Urothelium cell line (cell line): ENCODE data around the gene CCNK.
A peak's percentile ranks its signal among the peaks of the same experiment; 100 is the strongest.

Experiments
- DNase-seq: peaks from one replicate; pipeline ENCODE4 v3.0.0; 2011; ENCODE audit warnings: low spot score, mixed read lengths
- FAIRE-seq: peaks from 2 replicates; lab custom pipeline; 2011; peaks lifted over from hg19 to GRCh38; lab: Jason Lieb, UNC

CCNK gene

GRCh38 chr14:99480917-99481744, at the start of gene CCNK:
Gene CCNK (plus strand): TSS chr14:99481409. CDS start chr14:99492678, 11,269 bp downstream.
- FAIRE-seq (no peak), DNase-seq (peak; percentile 96)

DNA sequence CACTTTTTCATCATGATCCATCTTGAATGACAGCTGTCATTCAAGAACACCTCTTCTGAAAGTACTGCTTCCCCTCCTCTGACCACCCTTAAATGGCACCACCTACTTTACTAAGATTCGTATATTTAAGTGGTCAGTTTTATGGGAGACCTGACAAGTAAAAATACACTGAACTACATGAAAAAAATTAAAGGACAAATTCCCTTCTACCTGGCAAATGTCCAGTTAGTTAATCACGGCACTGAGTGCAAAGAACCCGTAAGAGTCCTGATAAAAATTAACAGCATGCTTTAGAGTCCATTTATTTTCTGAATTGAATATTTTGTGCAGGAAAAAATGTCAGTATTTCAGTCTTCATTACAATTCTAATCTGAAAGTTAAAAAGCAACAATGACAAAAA, 49.2 kb upstream of the CCNK start:
- FAIRE-seq (no peak), DNase-seq (no peak)

DNA sequence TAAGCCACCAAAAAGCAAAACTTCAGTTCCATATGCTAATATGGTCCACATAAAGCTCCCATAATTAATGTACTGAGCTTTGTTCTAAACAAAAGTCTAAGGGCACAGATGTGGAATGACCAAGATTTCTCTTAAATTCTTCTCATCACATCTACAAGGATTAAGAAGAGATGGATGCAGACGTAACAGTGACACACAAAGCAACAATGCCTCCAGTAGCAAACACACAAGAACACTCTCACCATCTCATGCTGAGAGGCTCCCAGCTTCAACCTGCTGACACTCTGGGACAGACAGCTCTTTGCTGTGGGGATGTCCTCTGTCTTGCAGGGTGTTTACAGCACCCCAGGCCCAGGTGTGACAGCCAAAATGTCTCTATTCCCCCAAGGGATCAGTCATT, 48.7 kb upstream of the CCNK start:
- FAIRE-seq (no peak), DNase-seq (no peak)

- DNase-seq (no peak), FAIRE-seq (no peak)
These were observed 45.9 kb upstream of the CCNK start for GRCh38 chr14:99435327-99435726.

- no peak for FAIRE-seq
- DNase-seq: no peak
These were observed 44.7 kb upstream of the CCNK start for GRCh38 chr14:99436247-99437180.

DNA sequence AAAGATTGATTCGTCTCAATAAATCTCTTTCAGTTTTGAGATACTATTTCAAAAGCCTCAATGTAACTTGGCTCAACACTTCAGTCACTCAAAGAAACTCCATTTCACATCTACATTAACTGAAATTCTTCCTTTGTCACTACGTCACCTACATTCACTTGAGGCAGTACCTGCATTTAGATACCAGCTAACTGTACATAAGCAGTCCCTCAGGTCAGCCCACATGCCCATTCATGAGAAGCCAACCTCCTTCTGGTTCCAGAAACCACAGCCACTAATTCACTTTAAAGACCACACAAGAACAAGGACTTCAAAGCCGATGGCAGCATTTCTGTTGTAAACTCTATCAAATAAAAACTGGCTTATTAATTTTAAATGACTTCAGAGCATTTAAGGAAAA, 43.5 kb upstream of the CCNK start:
- no peak for FAIRE-seq
- no peak for DNase-seq

- DNase-seq: no peak
These were observed 40.9 kb upstream of the CCNK start for GRCh38 chr14:99440278-99440677.

DNA sequence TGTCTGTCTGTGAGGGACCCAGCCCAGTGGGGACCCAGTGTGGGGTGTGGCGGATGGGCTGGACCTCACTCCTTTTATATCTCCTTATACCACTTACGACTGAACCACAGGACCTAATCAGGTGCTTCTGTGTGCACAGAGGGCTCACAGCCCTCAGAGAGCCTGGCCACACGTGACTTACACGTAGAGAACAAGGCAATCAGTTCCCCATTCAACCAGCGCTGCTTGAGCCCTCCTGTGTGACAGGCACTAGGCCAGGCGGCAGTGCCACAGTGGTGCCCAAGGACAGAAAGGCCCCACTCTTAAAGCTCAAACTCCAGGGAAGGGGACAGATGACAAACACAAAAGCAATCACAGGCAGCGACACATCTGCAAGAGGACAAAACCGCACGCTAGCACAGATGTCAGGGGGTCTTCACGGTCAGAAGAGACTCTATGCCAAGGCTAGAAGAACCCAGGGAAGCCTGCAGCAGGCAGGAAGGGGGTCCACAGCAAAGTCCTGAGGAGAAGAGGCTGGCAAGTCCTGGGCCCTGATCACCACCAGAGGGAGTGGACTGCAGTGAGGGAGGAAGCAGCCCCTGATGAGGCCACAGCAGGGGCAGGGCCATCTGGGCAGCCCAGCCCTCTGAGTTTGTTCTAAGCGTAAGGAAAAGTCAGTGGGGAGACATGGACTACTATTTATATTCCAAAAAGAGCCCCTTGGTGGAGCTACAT, 39.9 kb upstream of the CCNK start:
- FAIRE-seq (no peak), DNase-seq (no peak)

More at GRCh38 chr14:99440278-99440677, 40.9 kb upstream of the CCNK start:
- FAIRE-seq: no peak

DNA sequence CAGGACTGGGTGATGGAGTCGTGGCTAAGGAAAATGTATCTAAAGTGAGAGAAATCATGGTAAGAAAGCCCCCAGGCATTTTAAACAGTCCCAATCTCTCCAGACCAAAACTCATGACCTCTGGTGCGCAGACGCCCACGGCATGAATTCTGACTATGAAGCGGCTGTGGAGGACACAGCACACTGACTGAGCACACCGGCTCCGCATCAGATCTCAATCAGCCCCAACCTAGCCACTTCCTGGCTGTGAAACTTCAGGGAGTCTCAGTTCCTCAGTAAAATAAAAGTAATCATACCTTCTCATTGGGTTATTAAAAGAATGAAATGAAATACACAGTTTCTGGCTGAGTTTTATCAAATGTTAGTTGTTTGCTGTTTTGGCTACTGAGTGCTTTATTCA, 39.3 kb upstream of the CCNK start:
- DNase-seq (no peak), FAIRE-seq (no peak)

DNA sequence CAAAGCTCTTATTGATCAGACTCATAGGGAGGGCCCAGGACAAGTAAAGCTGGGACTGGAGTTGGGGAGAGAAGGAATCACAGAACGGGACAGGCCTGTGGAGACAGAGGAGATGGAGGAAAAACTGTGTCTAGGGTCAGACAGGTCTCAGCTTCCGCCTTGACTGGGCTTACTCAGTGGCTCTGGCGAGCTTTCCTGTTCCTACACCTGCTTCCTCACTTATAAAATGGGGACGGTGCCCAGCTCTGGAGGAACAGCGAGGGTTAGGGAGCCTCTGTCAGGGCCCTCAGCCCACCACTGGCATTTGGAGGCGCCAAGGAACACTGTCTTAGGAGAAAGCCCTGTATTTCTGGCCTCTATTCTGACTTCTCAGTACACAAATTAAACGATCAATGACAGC, 35.3 kb upstream of the CCNK start:
- DNase-seq (no peak), FAIRE-seq (no peak)

DNA sequence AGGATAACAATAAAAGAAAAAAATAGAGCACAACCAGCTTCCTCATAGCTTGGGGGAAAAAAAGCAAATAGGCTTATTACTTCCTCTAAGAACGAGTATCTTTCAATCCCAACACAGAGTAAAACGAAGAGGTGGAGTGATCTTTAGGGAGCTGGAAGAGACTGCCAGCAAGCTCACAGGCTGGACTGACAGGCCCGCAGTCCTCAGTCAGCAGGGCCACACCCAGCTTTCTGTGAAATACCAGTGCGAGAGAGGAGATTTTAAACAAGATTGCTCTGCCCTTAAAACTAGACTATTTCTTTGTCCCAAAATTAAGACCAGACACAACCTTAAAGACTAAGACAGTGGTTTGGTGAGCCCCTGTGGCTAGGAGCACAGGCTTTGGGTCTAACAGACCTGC, 33.5 kb upstream of the CCNK start:
- DNase-seq (no peak), FAIRE-seq (no peak)

DNA sequence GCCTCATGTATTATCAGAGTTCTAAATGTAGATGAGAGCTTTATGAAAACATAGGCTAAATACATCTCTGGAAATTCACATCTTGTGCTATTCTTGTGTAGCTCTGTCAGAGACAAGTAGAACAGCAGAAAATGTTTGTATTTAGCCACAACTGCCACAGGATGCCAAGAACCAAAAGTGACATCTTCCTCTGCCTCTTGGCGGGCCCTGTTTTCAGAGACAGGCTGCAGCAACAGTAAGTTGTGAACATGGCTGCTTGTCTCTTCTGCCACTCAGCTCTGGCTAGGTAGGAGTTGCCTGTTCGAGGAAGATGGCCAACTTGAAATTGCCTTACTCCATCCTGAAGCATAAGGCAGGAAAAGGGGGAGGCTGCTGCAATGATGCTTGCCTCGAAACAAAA, 30.9 kb upstream of the CCNK start:
- DNase-seq (no peak), FAIRE-seq (no peak)

- no peak for FAIRE-seq
- DNase-seq: no peak
These were observed 30.0 kb upstream of the CCNK start for GRCh38 chr14:99451234-99451633.

DNA sequence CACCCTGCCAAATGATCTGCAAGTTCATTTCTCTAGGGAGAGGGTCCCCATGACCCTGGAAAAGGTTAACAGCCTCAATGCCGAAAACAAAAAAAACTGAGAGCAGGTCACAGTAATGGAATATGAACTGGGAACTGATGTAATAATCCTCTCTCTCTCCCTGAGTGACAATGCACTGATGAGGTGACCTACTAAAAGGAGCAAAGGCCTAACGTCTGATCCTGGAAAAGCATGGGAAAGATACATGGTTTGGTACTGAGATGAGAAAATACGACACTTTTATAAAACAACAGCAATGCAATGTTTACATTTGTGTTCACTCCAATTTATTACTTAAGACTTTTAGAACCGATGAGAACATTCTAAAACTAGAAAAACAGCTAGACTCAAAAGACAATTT, 28.2 kb upstream of the CCNK start:
- DNase-seq (no peak), FAIRE-seq (no peak)

DNA sequence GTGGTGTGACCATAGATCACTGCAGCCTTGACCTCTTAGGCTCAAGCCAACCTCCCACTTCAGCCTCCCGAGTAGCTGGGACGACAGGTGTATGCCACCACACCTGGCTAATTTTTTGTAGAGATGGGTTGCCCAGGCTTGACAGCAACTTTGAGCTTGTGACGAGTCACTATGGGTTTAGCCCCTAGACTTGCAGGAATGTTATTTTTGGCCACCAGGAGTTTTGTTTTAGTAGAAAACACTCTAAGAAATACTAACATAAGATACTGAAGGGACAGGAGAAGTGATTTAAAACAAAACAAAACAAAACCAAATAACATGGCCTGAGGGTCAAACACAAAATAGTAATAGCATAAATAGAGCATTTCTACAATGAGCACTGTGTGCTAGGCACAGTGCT, 27.0 kb upstream of the CCNK start:
- FAIRE-seq: no peak

GRCh38 chr14:99459481-99460100, 21.6 kb upstream of the CCNK start:
- DNase-seq: no peak
- FAIRE-seq: no peak

More for the DNA sequence above, 27.0 kb upstream of the CCNK start:
- no peak for DNase-seq

GRCh38 chr14:99460793-99461192, 20.4 kb upstream of the CCNK start:
- DNase-seq: no peak
- FAIRE-seq: no peak

- DNase-seq (no peak), FAIRE-seq (no peak)
These were observed 19.7 kb upstream of the CCNK start for GRCh38 chr14:99461411-99462085.

DNA sequence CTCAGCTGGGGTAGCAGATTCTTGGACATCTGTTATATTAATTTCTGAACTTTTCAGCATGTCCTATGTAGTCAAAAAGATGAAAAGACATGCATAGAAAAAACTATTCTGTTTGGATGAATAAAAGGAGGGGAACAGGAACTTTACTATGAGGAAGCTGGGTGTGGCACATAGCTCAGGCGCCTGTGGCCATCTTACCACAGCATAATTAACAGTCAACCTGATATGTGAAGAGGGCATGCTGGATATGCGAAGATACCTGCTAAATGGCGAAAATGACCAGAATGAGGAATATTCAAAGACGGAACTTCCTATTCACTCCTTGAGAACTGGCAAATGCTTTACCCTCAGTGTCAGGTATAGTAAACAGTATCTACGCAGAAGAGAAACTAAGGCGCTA, 19.0 kb upstream of the CCNK start:
- no peak for FAIRE-seq
- no peak for DNase-seq

DNA sequence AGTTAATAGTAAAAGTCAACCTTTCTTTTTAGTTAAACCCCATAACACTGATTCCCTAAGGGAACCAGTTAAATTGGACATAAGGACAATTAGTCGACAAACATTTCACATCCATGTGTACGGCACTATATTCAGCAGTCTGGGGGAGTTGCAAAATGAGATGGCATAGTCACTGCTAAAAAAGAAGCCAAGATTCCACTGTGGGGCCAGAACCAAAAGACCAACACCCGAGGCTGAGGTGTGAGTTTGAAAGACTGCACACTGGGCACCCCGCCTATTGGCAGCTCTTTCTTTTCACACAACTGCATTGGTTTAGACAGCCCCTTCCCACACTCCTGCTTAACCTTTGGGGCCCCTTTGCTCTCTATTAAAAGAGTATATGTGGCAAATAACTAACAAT, 17.2 kb upstream of the CCNK start:
- FAIRE-seq (no peak), DNase-seq (no peak)
